HG03460 (cell line): Measurements from ENCODE around the gene FARP1.

ENCODE experiments used
- ATAC-seq: cut with Tn5 transposase; IDR thresholded peaks from one replicate; pipeline ENCODE4 v1.9.1; 2021; ENCODE audit not compliant: unreplicated experiment

FARP1 gene

DNA sequence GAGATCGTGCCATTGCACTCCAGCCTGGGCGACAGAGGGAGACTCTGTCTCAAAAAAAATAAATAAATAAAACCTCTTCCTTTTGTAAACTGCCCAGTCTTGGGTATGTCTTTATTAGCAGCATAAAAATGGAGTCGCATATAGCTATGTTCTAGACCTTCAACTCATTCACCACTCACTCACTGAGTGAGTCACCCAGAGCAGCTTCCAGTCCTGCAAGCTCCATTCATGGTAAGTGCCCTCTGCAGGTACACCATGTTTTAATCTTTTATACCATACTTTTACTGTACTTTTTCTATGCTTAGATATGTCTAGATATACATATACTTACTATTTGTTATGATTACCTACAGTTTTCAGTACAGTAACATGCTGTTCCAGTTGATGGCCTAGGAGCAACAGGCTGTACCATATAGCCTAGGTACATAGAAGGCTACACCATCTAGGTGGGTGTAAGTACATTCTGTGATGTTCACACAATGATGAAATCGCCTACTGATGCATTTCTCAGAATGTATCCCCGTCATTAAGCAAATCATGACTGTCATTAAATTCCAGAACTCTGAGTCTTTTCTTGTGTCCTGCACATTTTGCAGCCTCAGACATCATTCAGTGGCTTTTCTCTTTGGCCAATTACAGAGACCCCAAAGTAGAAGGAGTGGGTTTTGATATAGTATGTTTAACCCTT lies 13.7 kb upstream of the FARP1 start:
- ATAC-seq = no peak

DNA sequence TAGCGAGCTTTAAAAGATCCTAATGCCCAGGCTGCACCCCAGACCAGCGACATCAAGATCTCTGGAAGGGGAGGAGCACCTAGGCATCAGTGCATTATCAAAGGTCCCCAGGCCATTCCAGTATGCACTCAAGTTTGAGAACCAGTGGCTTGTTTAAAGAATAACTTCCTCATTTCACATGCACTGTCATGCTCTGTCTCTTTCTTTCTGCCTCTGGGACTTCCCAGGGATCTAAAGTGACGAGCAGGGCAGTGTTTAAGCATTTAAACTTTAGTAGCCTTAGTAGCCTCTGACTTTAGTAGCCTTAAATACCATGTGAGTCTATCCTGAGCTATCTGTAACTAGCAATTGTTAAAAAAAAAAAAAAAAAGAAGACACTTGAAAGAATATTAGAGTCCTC lies 8.9 kb upstream of the FARP1 start:
- peak; percentile 94 for ATAC-seq

DNA sequence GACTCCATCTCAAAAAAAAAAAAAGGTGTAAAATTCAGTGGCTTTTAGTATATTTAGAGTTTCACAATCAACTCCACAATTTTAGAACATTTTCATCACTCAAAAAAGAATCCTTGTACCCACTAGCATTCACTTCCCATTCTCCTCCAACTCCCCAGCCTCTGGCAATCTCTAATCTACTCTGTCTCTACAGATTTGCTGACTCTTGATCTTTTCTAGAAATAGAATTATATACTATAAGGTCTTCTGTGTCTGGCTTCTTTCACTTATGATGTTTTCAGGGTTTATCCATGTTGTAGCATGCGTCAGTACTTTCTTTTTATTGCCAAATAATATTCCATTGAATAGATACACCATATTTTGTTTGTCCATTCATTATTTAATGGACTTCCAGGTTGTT lies 8.0 kb upstream of the FARP1 start:
- ATAC-seq = no peak

- no peak for ATAC-seq
Measured at GRCh38 chr13:98141091-98141490, 1.8 kb upstream of the FARP1 start.

DNA sequence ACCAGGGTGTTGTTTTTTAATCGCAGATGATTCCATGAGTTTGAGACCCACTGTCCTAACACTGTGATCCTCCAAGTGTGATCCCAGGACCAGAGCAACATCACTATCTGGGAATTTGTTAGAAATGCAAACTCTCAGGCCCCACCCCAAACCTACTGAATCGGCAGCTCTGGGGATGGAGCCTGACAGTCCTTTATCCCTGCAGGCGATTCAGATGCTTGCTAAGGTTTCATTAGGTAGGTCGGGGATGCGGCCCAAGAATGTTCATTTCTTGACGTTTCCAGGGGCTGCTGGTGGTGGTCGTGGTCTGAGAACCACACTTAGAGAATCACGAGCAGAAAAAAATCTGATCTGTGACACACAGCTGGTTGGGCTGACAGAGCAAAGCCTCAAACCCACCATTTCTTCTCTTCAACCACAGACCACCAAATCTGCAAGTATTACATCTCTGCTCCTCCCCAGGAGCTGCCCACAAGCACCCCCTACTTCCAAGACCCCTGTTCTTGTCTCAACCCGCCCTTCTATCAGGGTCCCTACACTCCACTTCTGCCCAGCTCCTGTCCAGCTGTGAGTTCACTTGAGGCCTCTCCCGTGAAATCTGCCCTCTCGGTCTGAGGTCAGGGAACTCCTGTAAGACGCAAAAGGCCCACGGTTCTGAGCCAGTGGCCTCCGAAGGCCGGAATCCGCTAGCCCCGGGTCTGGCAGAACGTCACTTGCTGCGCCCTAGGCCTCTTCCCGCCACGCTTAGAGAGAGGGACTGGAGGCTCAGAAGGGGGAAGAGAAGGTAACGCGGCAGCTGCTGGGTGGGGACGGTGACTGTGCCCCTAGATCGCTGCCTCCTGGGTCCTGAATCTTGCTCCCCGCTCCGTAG lies 1.1 kb upstream of the FARP1 start:
- no peak for ATAC-seq

DNA sequence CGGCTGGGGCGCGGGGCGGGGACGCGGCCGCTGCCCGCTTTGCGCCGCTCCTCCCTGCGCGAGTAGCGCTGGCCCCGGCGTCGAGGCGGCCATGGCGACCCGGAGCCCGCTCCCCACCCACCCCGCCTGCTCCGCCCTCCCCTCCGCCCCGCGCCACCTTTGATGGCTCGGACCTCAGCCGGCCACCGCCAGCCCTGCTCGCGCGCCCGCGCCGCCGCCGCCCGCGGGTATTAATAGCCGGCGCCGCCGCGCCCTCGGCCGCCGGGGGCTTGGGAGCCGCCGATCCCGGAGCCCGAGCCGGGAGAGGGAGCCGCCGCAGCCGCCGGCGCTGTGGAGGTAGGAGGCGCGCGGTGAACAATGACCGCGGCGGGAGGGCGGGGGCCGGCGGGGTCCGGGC lies 261 bp downstream of the FARP1 start:
- ATAC-seq = no peak

GRCh38 chr13:98143601-98144026 lies 720 bp downstream of the FARP1 start:
- no peak for ATAC-seq

GRCh38 chr13:98144027-98144741 lies 1.3 kb downstream of the FARP1 start:
- ATAC-seq = no peak

- no peak for ATAC-seq
Measured at GRCh38 chr13:98144801-98145350, 2.0 kb downstream of the FARP1 start.

GRCh38 chr13:98147521-98147920 lies 4.6 kb downstream of the FARP1 start:
- no peak for ATAC-seq

- no peak for ATAC-seq
Measured at GRCh38 chr13:98150832-98151479, 8.1 kb downstream of the FARP1 start.

DNA sequence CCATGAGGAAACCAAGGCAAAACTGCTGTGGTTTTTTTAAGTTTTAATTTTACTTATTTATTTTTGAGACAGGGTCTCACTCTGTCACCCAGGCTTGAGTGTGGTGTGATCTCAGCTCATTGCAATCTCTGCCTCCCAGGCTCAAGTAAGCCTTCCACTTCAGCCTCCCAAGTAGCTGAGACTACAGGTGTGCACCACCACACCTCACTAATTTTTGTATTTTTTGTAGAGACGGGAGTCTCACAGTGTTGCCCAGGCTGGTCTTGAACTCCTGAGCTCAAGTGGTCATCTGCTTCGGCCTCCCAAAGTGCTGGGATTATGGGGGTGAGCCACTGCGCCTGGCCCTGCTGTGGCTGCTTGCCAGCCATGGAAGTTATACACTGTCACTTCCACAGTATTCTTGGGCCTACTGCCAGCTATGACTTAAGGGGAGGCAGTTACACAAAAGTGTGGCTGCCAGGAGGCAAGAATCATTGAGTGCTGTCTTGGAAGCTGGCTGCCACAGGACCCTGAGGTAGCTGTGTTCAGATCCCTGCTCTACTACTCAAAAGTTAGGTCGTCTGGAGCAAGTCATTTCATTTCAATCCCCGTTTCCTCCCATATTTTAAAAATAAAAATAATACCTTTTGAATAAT lies 12.7 kb downstream of the FARP1 start:
- ATAC-seq = no peak

- no peak for ATAC-seq
Measured at GRCh38 chr13:98156259-98156658, 13.4 kb downstream of the FARP1 start.

DNA sequence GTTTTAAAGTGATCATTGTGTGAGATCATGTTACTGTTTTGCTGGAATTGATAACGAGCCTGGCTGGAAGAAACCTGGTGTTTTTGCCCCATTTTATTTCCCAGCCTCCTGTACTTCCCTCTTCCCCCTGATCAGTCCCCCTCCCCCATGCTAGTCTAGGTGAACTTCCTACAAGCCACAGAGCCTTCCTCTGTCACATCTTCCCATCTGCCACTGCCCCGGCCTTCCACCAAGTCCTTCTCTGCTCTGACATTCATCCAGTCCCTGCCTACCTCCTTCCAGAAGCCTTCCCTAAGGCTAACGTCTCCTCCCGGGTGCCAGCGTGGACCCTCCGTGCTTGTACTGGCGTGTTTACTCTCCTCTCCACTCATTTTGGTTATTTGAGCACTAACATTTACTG lies 14.3 kb downstream of the FARP1 start:
- ATAC-seq = no peak

- ATAC-seq = no peak
Measured at GRCh38 chr13:98157609-98158008, 14.7 kb downstream of the FARP1 start.

DNA sequence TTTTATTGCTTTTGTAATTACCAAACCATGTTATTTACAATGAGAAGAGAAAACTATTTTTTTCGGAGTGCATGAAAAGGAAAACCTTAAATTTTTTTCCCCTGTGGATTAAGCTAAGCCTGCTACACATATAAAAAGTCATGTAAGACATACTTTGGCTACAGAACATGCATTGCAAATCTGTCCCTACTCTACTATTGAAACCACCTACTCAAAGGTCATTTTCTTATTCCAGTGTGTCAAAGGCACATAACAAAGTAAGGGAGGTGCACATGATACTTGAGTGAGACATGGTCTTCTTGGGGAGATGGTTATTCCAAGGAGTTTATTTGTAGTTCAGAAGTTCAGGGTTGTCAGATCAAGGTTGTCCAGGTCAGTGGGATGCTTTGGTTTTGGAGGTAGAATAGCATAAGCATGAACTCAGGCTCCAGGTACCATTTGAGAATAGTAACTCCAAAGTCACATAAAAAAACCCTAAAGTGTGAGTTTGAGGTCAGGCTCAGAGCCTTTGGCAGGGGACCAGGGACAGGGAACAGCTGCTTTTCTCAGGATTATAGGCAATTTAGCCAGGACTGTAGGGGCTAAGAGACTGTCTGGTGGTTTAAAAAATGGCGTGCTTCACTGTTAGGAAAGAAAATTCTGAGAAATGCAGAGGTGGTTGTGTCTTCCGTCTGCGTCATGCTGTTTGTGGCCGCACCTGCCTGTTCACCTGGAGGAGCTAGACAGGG lies 15.4 kb downstream of the FARP1 start:
- ATAC-seq = no peak

DNA sequence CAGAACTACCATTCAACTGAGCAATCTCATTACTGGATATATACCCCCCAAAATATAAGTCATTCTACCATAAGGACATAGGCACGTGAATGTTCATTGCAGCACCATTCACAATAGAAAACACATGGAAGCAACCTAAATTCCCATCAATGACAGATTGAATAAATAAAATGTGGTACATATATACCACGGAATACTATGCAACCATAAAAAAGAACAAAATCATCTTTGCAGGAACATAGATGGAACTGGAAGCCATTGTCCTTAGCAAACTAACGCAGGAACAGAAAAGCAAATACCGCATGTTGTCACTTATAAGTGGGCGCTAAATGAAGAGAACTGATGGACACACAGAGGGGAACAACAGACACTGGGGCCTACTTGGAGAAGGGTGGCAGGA lies 20.0 kb downstream of the FARP1 start:
- no peak for ATAC-seq

DNA sequence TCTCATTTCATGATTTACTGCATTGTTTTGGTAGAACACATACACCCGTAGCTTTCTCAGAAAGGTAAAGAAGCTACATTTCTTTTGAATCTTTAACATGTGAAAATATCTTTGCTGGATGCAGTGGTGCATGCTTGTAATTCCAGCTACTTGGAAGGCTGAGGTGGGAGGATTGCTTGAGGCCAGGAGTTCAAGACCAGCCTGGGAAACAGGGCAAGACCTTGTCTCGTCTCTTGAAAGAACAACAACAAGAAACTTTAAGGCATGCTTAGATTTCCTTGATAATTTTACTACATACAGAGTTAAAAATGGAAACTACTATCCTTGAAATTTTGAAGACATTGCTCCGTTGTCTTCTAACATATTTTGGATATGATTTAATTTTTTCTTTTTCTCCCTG lies 26.4 kb downstream of the FARP1 start:
- ATAC-seq = no peak

- ATAC-seq = no peak
Measured at GRCh38 chr13:98171900-98172589, 29.2 kb downstream of the FARP1 start.
